HepG2 (cell line): ENCODE measurements around the gene TMEM236. TPM values are rescaled to one million over a fixed set of nuclear protein-coding genes. Genes with fewer than 3 reads are reported as not detected.
A peak's percentile ranks its signal among the peaks of the same experiment; 100 is the strongest.

Experiments
- ATAC-seq: fragments of 200-7000 bp; cut with Tn5 transposase; 3 replicates; pipeline ENCODE4 v1.9.1; 2020; ENCODE audit warnings: mild to moderate bottlenecking, moderate library complexity
- BruUV-seq: library from RNA; stranded (reverse); fragments of 400-500 nt; replicated peaks from 2 replicates; lab custom pipeline; 2021; lab: Mats Ljungman, UMichigan
- CTCF ChIA-PET: fragments of 300-600 bp; formaldehyde crosslinking; extraction: SDS; loops from one replicate; lab custom pipeline; 2021; ENCODE audit warnings: low total read pairs, inconsistent platforms, low intra/inter-chr PET ratio; lab: Yijun Ruan, JAX
- POLR2A ChIA-PET: fragments of 350-600 bp; sonication (Branson Sonifier 250); formaldehyde crosslinking; loops from one replicate; lab custom pipeline; 2020; ENCODE audit warnings: antibody characterized with exemption, inconsistent platforms; lab: Yijun Ruan, JAX
- DNase-seq: peaks from one replicate; pipeline ENCODE4 v3.0.0-alpha.2; 2015; ENCODE audit warnings: low spot score
- FAIRE-seq: peaks from 3 replicates; lab custom pipeline; 2011; peaks lifted over from hg19 to GRCh38; lab: Jason Lieb, UNC
- H2AFZ ChIP-seq: one replicate; pipeline ENCODE4 v1.6.1; 2011; ENCODE audit warnings: low read length, inconsistent platforms
- H3K27ac ChIP-seq: fragments of 300-600 bp; 3 replicates; pipeline ENCODE4 v1.8.0; 2011; ENCODE audit warnings: mixed run types, mild to moderate bottlenecking, mixed read lengths, low read length, inconsistent platforms; ENCODE audit not compliant: insufficient read depth; ENCODE audit errors: extremely low read length
- H3K27me3 ChIP-seq, 2 experiments: fragments of 200-600 bp in 1 of 2; 2 replicates in 1 of 2; 3 replicates in 1 of 2; pipeline versions ENCODE4 v1.6.0 to v1.8.0; 2011; ENCODE audit warnings: low read length in 2 of 2, mild to moderate bottlenecking in 2 of 2, moderate library complexity in 2 of 2, inconsistent platforms in 1 of 2; ENCODE audit not compliant: insufficient read depth in 2 of 2, control insufficient read depth in 1 of 2
- H3K36me3 ChIP-seq, 2 experiments: fragments of 200-600 bp in 1 of 2; replicated peaks in 1 of 2; 2 replicates in 1 of 2; 3 replicates in 1 of 2; pipeline versions ENCODE4 v1.5.1 to v1.8.0; 2011; ENCODE audit warnings: low read length in 2 of 2, inconsistent platforms in 1 of 2; ENCODE audit not compliant: insufficient read depth in 2 of 2, control insufficient read depth in 1 of 2
- H3K4me1 ChIP-seq: 2 replicates; pipeline ENCODE4 v1.5.1; 2012; ENCODE audit warnings: low read length, inconsistent platforms; ENCODE audit not compliant: insufficient read depth
- H3K4me2 ChIP-seq: 2 replicates; pipeline ENCODE4 v1.6.0; 2011; ENCODE audit warnings: low read depth, low read length, inconsistent platforms
- H3K4me3 ChIP-seq, 3 experiments: fragments of 200-600 bp in 1 of 3; sonication (generic), shearing (Covaris generic) in 1 of 3; replicated peaks in 1 of 3; 2 replicates each; pipeline ENCODE4 v1.5.1; 2011 to 2016; ENCODE audit warnings: low read length in 3 of 3, inconsistent platforms in 2 of 3, low read depth in 2 of 3, mild to moderate bottlenecking in 2 of 3, control low read depth in 1 of 3, mixed read lengths in 1 of 3; ENCODE audit not compliant: insufficient read depth in 1 of 3
- H3K79me2 ChIP-seq: one replicate; pipeline ENCODE4 v1.6.1; 2011; ENCODE audit warnings: low read length, inconsistent platforms; ENCODE audit not compliant: insufficient read depth
- H3K9ac ChIP-seq: 2 replicates; pipeline ENCODE4 v1.6.0; 2011; ENCODE audit warnings: mild to moderate bottlenecking, low read depth, low read length, inconsistent platforms; ENCODE audit not compliant: insufficient read depth
- H3K9me3 ChIP-seq: 2 replicates; pipeline ENCODE4 v1.5.1; 2012; ENCODE audit warnings: mild to moderate bottlenecking, low read length
- H4K20me1 ChIP-seq: 2 replicates; pipeline ENCODE4 v1.6.0; 2011; ENCODE audit warnings: inconsistent platforms, mild to moderate bottlenecking, low read length, moderate library complexity; ENCODE audit not compliant: insufficient read depth
- ATAD3A ChIP-seq: sonication (generic); formaldehyde crosslinking; IDR thresholded peaks from 2 replicates; pipeline ENCODE4 v1.4.0; 2020; ENCODE audit warnings: missing genetic modification reagents
- BRD4 ChIP-seq: sonication (generic); formaldehyde crosslinking; IDR thresholded peaks from 2 replicates; pipeline ENCODE4 v1.4.0; 2020; ENCODE audit warnings: missing genetic modification reagents
- CC2D1A ChIP-seq: sonication (generic); formaldehyde crosslinking; IDR thresholded peaks from 2 replicates; pipeline ENCODE4 v1.8.1; 2023; ENCODE audit warnings: mild to moderate bottlenecking, missing genetic modification reagents
- CEBPG ChIP-seq: IDR thresholded peaks from 2 replicates; pipeline ENCODE4 v1.6.1; 2016
- ESRRA ChIP-seq: sonication (generic); formaldehyde crosslinking; IDR thresholded peaks from 2 replicates; pipeline ENCODE4 v1.5.1; 2020; ENCODE audit warnings: mild to moderate bottlenecking, low read depth, missing genetic modification reagents
- FOXA1 ChIP-seq, 2 experiments: fragments of 450-650 bp in 1 of 2; sonication (generic) in 1 of 2; formaldehyde crosslinking in 1 of 2; IDR thresholded peaks; 2 replicates each; pipeline versions ENCODE4 v1.4.0 to v1.6.1; 2016 to 2020; ENCODE audit warnings: missing genetic modification reagents in 1 of 2
- KDM4B ChIP-seq: sonication (generic); formaldehyde crosslinking; IDR thresholded peaks from 2 replicates; pipeline ENCODE4 v1.4.0; 2020; ENCODE audit warnings: missing genetic modification reagents
- KLF15 ChIP-seq: sonication (generic); formaldehyde crosslinking; IDR thresholded peaks from 2 replicates; pipeline ENCODE4 v1.8.1; 2023; ENCODE audit warnings: borderline replicate concordance, mild to moderate bottlenecking, inconsistent platforms, missing genetic modification reagents, mixed read lengths
- MAFF ChIP-seq: IDR thresholded peaks from 2 replicates; pipeline ENCODE4 v1.6.1; 2011; ENCODE audit warnings: low read depth, low read length, improper control_type of control experiment
- MAFK ChIP-seq, 2 experiments: IDR thresholded peaks in 1 of 2; conservative IDR thresholded peaks in 1 of 2; 2 replicates each; pipeline ENCODE4 v1.6.1; 2011; ENCODE audit warnings: improper control_type of control experiment in 2 of 2, low read length in 2 of 2
- NFE2 ChIP-seq: sonication (generic); formaldehyde crosslinking; IDR thresholded peaks from 2 replicates; pipeline ENCODE4 v1.4.0; 2020; ENCODE audit warnings: missing genetic modification reagents
- NKX3-1 ChIP-seq: sonication (generic); formaldehyde crosslinking; IDR thresholded peaks from 2 replicates; pipeline ENCODE4 v1.5.0; 2020; ENCODE audit warnings: missing genetic modification reagents
- NR2F2 ChIP-seq: IDR thresholded peaks from 2 replicates; pipeline ENCODE4 v1.6.1; 2012; ENCODE audit warnings: low read depth, inconsistent platforms, borderline replicate concordance
- NR2F6 ChIP-seq, 2 experiments: IDR thresholded peaks; 2 replicates each; pipeline ENCODE4 v1.6.1; 2016; ENCODE audit warnings: antibody characterized with exemption in 1 of 2, mild to moderate bottlenecking in 1 of 2
- SALL1 ChIP-seq: sonication (generic); formaldehyde crosslinking; IDR thresholded peaks from 2 replicates; pipeline ENCODE4 v1.8.0; 2022; ENCODE audit warnings: mild to moderate bottlenecking, missing genetic modification reagents
- TOE1 ChIP-seq: sonication (generic); formaldehyde crosslinking; IDR thresholded peaks from 2 replicates; pipeline ENCODE4 v1.4.0; 2020; ENCODE audit warnings: mild to moderate bottlenecking, missing genetic modification reagents
- ZFP36 ChIP-seq: fragments of 150-350 bp; IDR thresholded peaks from 2 replicates; pipeline ENCODE4 v1.6.1; 2018; ENCODE audit warnings: borderline replicate concordance, low read length, low read depth; ENCODE audit not compliant: partially characterized antibody
- ZNF564 ChIP-seq: sonication (generic); formaldehyde crosslinking; IDR thresholded peaks from 2 replicates; pipeline ENCODE4 v1.8.1; 2023; ENCODE audit warnings: mild to moderate bottlenecking, missing genetic modification reagents
- ZNF724P ChIP-seq: sonication (generic); formaldehyde crosslinking; IDR thresholded peaks from 2 replicates; pipeline ENCODE4 v1.8.0; 2022; ENCODE audit warnings: missing genetic modification reagents, borderline replicate concordance
- ZNF780A ChIP-seq: sonication (generic); formaldehyde crosslinking; IDR thresholded peaks from 2 replicates; pipeline ENCODE4 v1.8.0; 2022; ENCODE audit warnings: mild to moderate bottlenecking, missing genetic modification reagents, moderate library complexity
- ZNF781 ChIP-seq: sonication (generic); formaldehyde crosslinking; IDR thresholded peaks from 2 replicates; pipeline ENCODE4 v1.5.1; 2020; ENCODE audit warnings: borderline replicate concordance, mild to moderate bottlenecking, missing genetic modification reagents; ENCODE audit errors: not compliant biosample characterization
- WGBS: methylation state at CpG from one replicate; pipeline ENCODE4 v1.1.6; 2017; ENCODE audit warnings: low lambda C conversion rate; 5-methylcytosine and 5-hydroxymethylcytosine counted together
- in situ Hi-C: cut with HindIII; loops from 2 replicates; pipeline ENCODE4 v1.10.0; 2017; ENCODE audit warnings: low pct_unique_long_range_greater_than_20kb; ENCODE audit not compliant: extremely low pct_ligation_motif_present
- intact Hi-C: fragments of 100-400 bp; cut with micrococcal nuclease; formaldehyde crosslinking; loops from one replicate; pipeline ENCODE4 v1.10.0; 2022; ENCODE audit not compliant: unreplicated experiment
- polyA plus RNA-seq, 8 experiments: library from polyadenylated mRNA; depleted of rRNA in 3 of 8; stranded (reverse) in 7 of 8; unstranded in 1 of 8; fragments of >200 nt; fragmentation: Illumina TruSeq in 4 of 8; extraction: Trizol in 4 of 8; gene quantifications; 2 replicates each; pipeline versions ENCODE4 v1.2.1 to v1.2.3, GENCODE V29; 2011 to 2016; ENCODE audit warnings: low read depth in 4 of 8, missing spikeins in 1 of 8, mixed read lengths in 1 of 8; ENCODE audit not compliant: insufficient read depth in 1 of 8
- total RNA-seq, 5 experiments: library from RNA; depleted of rRNA; stranded (reverse); fragments of >200 nt; fragmentation: Illumina TruSeq; extraction: Trizol; gene quantifications; 2 replicates each; pipeline ENCODE4 v1.2.3, GENCODE V29; 2016; ENCODE audit warnings: low read depth in 1 of 5
- TF ChIP-seq, protein P1 (sequence below): sonication (generic); formaldehyde crosslinking; IDR thresholded peaks from 2 replicates; pipeline ENCODE4 v1.9.0; 2021; ENCODE audit warnings: missing genetic modification reagents, mild to moderate bottlenecking, borderline replicate concordance

The TMEM236 gene
- total and polyA plus RNA-seq, 2 of the 13 experiments (the other 11 are each of a cell fraction or from before 2014, with no cell fraction given), result 0.04 to 0.08 TPM

DNA sequence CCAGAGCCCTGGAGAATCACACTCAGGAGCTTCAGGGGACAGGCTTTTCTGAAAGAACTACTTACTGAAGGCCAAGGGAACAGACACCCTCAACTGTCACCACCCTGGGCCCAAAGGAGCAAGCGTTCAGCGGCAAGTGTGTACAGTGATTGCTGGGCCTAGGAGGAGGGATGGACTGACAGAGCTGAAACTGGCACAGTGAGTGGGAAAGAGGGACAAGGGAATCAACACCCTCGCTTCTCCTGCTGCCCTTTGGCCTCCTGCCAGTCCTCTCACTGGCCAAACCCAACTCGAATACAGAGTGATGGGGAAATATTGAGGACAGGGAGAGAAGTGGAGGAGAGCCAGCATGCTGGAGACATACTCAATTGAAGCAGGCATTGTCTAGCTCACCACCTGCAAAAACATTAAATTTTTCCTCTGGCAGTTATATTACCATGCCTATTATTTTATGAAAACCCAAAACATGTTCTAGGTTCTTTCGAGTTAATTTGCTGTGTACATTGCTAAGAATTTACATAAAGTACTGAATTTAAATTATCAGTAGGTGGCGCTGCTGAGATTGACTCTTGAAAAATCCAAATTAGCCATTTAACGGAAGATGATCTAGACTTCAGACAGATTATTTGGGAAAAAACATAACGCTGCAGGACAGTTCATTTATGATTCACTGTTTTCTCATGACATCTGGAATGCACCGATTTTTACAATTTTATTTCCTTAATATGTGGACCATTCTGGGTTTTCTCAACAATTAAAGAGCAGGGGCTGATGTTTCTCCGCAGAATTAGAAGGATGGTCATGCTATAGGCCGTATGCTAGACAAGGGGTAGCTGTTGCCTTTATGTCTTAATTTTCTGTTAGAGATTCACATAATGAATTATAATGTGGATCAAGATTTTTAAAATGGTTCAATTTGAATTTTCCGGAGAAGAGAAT is 14.7 kb upstream of the TMEM236 start (continued):
- TF ChIP-seq, protein P1, sequence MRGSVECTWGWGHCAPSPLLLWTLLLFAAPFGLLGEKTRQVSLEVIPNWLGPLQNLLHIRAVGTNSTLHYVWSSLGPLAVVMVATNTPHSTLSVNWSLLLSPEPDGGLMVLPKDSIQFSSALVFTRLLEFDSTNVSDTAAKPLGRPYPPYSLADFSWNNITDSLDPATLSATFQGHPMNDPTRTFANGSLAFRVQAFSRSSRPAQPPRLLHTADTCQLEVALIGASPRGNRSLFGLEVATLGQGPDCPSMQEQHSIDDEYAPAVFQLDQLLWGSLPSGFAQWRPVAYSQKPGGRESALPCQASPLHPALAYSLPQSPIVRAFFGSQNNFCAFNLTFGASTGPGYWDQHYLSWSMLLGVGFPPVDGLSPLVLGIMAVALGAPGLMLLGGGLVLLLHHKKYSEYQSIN (CRISPR knock-in tag), result no peak
- TF ChIP-seq ESRRA (CRISPR knock-in tag), result no peak
- no peak for TF ChIP-seq FOXA1 (IDR thresholded peaks at IDR 0.05)
- peak; percentile 60; the same call in 1 of the 2 replicates for TF ChIP-seq FOXA1 (CRISPR knock-in tag; IDR thresholded peaks at IDR 0.05)
- TF ChIP-seq ZNF564 (CRISPR knock-in tag), result no peak
- TF ChIP-seq NFE2, result no peak

DNA sequence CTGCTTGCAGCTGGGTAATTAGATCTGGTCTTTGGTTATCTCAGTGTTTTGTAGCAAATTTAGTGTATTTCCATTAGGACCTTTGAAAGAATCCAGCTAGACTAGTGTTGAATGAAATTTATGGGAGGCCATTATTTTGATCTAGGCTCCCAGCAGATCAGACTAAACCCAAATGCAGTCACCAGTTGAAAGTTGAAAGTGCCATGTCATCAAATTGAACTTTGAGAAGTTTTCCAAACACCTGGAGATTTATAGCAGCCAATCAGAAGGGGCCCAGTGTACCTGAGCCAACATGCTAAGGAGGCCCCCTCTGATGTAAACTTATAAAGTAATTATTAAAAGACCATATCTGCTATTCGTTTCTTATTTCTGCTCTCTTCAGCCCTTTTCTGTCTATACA is 11.3 kb upstream of the TMEM236 start:
- no peak overlapping the region for H3K4me2 ChIP-seq
- H3K9me3 ChIP-seq, result no peaks in the 10 kb centered on the region
- H3K9ac ChIP-seq, result no peak overlapping the region
- ChIA-PET CTCF (interaction anchor here (3.6 kb wide), 1 partner anchor 133 kb away, joined by 43 read pairs; no protein-coding TSS in a partner anchor), POLR2A (no interaction called here)
- peaks cover 16% of the 10 kb centered on the region for H3K4me1 ChIP-seq
- TF ChIP-seq NR2F6 (IDR thresholded peaks at IDR 0.05) (no peak), NR2F6 (CRISPR knock-in tag; IDR thresholded peaks at IDR 0.05) (no peak), ZNF724P (CRISPR knock-in tag) (no peak), SALL1 (CRISPR knock-in tag) (no peak), ZFP36 (no peak), ZNF780A (CRISPR knock-in tag) (no peak), KDM4B (no peak), TOE1 (CRISPR knock-in tag) (no peak), NR2F2 (no peak), KLF15 (no peak), CEBPG (CRISPR knock-in tag) (no peak), NKX3-1 (CRISPR knock-in tag) (no peak), MAFF (peak; percentile 91), BRD4 (CRISPR knock-in tag) (no peak), ATAD3A (no peak), ZNF781 (CRISPR knock-in tag) (no peak), CC2D1A (CRISPR knock-in tag) (no peak), MAFK (conservative IDR thresholded peaks at IDR 0.05 in 1 of 2, IDR thresholded peaks at IDR 0.05 in 1 of 2; ENCODE audit: low read length in 2 of 2) (peak; percentile 89 to 95)
- BruUV-seq, result no TSS peak
- H3K27me3 ChIP-seq, result no peaks in the 10 kb centered on the region; a peak in 1 of 5 replicates
- 52% methylated on average over 1 of the region's 1 CpG for WGBS
- ATAC-seq (no peak), FAIRE-seq (no peak), DNase-seq (no peak)
- no peak overlapping the region for H2AFZ ChIP-seq
- no peaks in the 10 kb centered on the region for H3K36me3 ChIP-seq
- no peaks in the 10 kb centered on the region for H4K20me1 ChIP-seq
- no peak overlapping the region for H3K4me3 ChIP-seq
- intact Hi-C loops, result loop anchor here (5.0 kb wide), 1 partner anchor 68 kb away; no protein-coding TSS in a partner anchor
- in situ Hi-C loops, result loop anchor here (5.0 kb wide), 1 partner anchor 133 kb away; no protein-coding TSS in a partner anchor
- no peaks in the 10 kb centered on the region for H3K79me2 ChIP-seq
- H3K27ac ChIP-seq, result no peak overlapping the region
